NT2/D1 (cell line): Measurements from ENCODE around the gene NIN.

Source experiments
- DNase-seq: peaks from one replicate; pipeline ENCODE4 v3.0.0-alpha.2; 2011; ENCODE audit warnings: low read depth, low spot score
- H3K27me3 ChIP-seq: 2 replicates; pipeline ENCODE4 v1.6.0; 2011; ENCODE audit warnings: mild to moderate bottlenecking; ENCODE audit not compliant: insufficient read length, insufficient read depth
- H3K36me3 ChIP-seq: 2 replicates; pipeline ENCODE4 v1.6.1; 2011; ENCODE audit warnings: mild to moderate bottlenecking, low read length, mixed read lengths; ENCODE audit not compliant: insufficient read depth, insufficient read length
- H3K4me1 ChIP-seq: 2 replicates; pipeline ENCODE4 v1.5.1; 2011; ENCODE audit not compliant: insufficient read depth, insufficient read length
- H3K4me3 ChIP-seq: 2 replicates; pipeline ENCODE4 v1.5.1; 2011; ENCODE audit warnings: low read depth; ENCODE audit not compliant: insufficient read length
- H3K9ac ChIP-seq: 2 replicates; pipeline ENCODE4 v1.6.0; 2011; ENCODE audit warnings: low read depth; ENCODE audit not compliant: insufficient read length
- H3K9me3 ChIP-seq: 2 replicates; pipeline ENCODE4 v1.5.1; 2011; ENCODE audit warnings: mild to moderate bottlenecking, low read length; ENCODE audit not compliant: insufficient read depth
- SUZ12 ChIP-seq: IDR thresholded peaks from 2 replicates; pipeline ENCODE4 v1.6.1; 2011; ENCODE audit not compliant: insufficient read length, insufficient read depth; ENCODE audit errors: extremely low read depth
- YY1 ChIP-seq: IDR thresholded peaks from 2 replicates; pipeline ENCODE4 v1.6.1; 2011; ENCODE audit not compliant: insufficient read length, insufficient read depth
- ZNF274 ChIP-seq: IDR thresholded peaks from 2 replicates; pipeline ENCODE4 v1.6.1; 2011; ENCODE audit warnings: mild to moderate bottlenecking, low read depth, low read length

NIN gene

GRCh38 chr14:50864946-50865345 lies 34.0 kb upstream of the NIN start:
- no peaks in the 10 kb centered on the region for H3K36me3 ChIP-seq
- H3K4me1 ChIP-seq: no peaks in the 10 kb centered on the region
- TF ChIP-seq ZNF274 (no peak), SUZ12 (no peak), YY1 (no peak)
- no peak overlapping the region for H3K9ac ChIP-seq
- H3K9me3 ChIP-seq: no peaks in the 10 kb centered on the region
- no peak for DNase-seq
- H3K4me3 ChIP-seq: no peak overlapping the region
- H3K27me3 ChIP-seq: no peaks in the 10 kb centered on the region

DNA sequence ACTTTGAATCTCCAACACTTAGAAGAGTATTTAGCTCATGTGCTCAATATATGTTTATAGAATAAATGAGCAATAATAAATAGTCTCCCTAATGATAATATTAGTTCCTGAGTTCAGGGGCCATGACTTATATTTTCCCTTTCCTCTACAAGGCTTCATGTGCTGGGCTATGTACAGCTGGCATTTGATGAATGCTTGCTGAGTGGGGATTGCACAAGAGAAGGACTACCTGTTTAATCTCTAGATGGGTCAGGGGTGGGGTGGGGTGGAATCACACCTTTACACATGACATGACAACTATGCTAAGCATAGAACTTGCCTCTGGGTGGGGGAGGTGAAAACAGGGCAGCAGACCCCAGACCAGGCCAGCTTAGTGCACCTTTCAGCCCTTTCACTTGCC lies 33.3 kb upstream of the NIN start:
- no peaks in the 10 kb centered on the region for H3K9me3 ChIP-seq
- no peak for DNase-seq
- H3K4me3 ChIP-seq: no peak overlapping the region
- peaks cover 4% of the 10 kb centered on the region for H3K4me1 ChIP-seq
- H3K36me3 ChIP-seq: no peaks in the 10 kb centered on the region
- H3K27me3 ChIP-seq: no peaks in the 10 kb centered on the region
- no peak for TF ChIP-seq SUZ12
- TF ChIP-seq ZNF274: no peak
- TF ChIP-seq YY1: no peak
- no peak overlapping the region for H3K9ac ChIP-seq

DNA sequence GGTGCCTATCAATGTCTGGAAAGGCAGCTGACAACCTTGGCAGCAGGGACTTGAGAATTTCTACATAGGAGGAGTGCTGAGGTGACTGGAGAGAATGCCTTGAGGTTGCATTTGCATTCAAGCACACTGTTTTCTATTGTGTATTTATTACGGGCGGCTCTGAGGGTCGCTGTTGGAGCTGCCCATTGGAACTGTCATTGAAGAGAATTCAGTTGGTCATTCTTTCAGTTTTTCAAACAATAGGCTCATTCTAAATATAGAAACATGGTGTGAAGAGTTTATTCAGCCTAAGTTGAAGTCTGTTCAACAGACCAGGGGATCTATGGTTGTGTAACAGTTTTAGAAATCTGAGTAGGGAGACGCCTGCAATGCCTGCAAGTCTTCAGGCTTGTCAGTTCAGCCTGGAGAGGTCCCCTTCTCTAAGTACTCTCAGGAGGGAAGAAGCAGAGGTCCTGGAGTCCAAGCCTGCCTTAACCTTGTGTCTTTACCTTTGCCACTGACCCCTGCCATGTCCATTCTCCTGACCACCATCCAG lies 31.1 kb upstream of the NIN start:
- H3K4me1 ChIP-seq: peaks cover 4% of the 10 kb centered on the region
- H3K27me3 ChIP-seq: no peaks in the 10 kb centered on the region
- no peak for TF ChIP-seq ZNF274
- TF ChIP-seq YY1: no peak
- no peak for TF ChIP-seq SUZ12
- H3K4me3 ChIP-seq: no peak overlapping the region
- H3K9me3 ChIP-seq: no peaks in the 10 kb centered on the region
- no peaks in the 10 kb centered on the region for H3K36me3 ChIP-seq
- DNase-seq: no peak
- H3K9ac ChIP-seq: no peak overlapping the region

GRCh38 chr14:50860478-50861086 lies 29.6 kb upstream of the NIN start:
- Histone ChIP-seq H3K9me3 (no peaks in the 10 kb centered on the region), H3K9ac (no peak overlapping the region), H3K4me3 (no peak overlapping the region), H3K27me3 (no peaks in the 10 kb centered on the region), H3K4me1 (peaks cover 4% of the 10 kb centered on the region), H3K36me3 (no peaks in the 10 kb centered on the region)
- TF ChIP-seq SUZ12: no peak
- no peak for TF ChIP-seq ZNF274
- no peak for TF ChIP-seq YY1
- peak; percentile 51 for DNase-seq

GRCh38 chr14:50859296-50859624 lies 28.3 kb upstream of the NIN start:
- Histone ChIP-seq H3K27me3 (no peaks in the 10 kb centered on the region), H3K4me1 (peaks cover 4% of the 10 kb centered on the region)

DNA sequence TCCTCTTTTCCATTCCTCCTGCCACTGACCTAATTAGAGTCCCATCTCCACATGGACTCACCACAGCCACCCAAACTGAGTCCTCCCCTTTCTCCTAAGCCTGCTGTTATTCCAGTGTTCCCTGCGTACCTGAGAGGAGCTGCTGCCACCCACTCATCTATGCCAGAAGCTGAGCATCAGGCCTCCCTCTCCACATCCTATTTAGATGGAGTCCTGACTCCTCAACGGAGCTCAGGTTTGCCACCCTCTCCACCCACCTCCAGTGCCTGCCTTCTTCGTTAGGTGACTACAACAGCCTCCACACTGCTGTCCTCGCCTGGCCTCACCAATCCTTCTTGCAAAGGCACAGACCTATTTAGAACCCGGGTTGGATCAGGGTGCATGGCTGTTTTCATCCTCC lies 25.7 kb upstream of the NIN start:
- peaks cover 4% of the 10 kb centered on the region for H3K4me1 ChIP-seq
- no peak overlapping the region for H3K9ac ChIP-seq
- no peaks in the 10 kb centered on the region for H3K27me3 ChIP-seq
- no peaks in the 10 kb centered on the region for H3K9me3 ChIP-seq
- TF ChIP-seq SUZ12: no peak
- no peak for TF ChIP-seq YY1
- TF ChIP-seq ZNF274: no peak
- H3K4me3 ChIP-seq: no peak overlapping the region
- H3K36me3 ChIP-seq: no peaks in the 10 kb centered on the region
- DNase-seq: no peak

More at GRCh38 chr14:50859296-50859624, 28.3 kb upstream of the NIN start:
- no peak for TF ChIP-seq SUZ12
- TF ChIP-seq YY1: no peak
- TF ChIP-seq ZNF274: no peak
- H3K4me3 ChIP-seq: no peak overlapping the region
- H3K9ac ChIP-seq: no peak overlapping the region
- H3K9me3 ChIP-seq: no peaks in the 10 kb centered on the region
- no peaks in the 10 kb centered on the region for H3K36me3 ChIP-seq
- DNase-seq: no peak

DNA sequence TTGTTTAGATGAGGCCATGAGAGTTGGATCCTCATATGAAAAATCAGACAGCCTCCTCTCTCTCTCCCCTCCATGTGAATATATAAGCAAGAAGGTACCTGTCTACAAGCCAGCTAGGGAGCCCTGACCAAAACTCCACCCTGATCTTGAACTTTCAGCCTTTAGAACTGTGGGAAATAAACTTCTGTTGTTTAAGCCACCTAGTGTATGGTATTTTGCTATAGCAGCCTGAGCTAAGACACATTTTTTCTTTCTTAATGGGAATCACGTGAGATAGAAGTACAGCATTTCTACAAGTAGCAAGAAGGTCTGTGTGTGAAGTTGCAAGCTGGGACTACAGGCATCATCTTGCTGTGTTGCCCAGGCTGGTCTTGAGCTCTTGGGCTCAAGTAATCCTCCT lies 24.6 kb upstream of the NIN start:
- Histone ChIP-seq H3K27me3 (no peaks in the 10 kb centered on the region), H3K9me3 (no peaks in the 10 kb centered on the region), H3K4me1 (peaks cover 4% of the 10 kb centered on the region), H3K36me3 (no peaks in the 10 kb centered on the region), H3K4me3 (no peak overlapping the region), H3K9ac (no peak overlapping the region)
- no peak for DNase-seq
- no peak for TF ChIP-seq SUZ12
- TF ChIP-seq ZNF274: no peak
- no peak for TF ChIP-seq YY1

DNA sequence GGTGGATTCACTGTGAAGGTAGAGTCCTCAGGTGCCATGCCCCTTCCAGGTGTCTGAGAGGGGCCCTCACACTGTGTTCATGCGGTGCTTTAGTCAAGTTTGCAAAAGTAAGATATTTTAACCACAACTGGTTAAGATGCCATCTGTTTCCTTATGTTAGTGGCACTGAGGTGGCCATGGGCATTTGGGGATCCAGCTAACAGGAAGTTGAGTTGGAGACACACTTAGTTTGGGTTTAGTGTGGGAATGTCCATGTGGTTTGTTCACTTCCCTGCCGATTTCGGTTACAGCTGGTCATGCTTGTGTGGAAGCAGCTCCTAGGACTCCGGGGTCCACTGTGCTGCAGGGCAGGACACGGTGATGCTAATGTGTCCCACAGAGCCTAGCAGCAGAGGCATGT lies 23.6 kb upstream of the NIN start:
- DNase-seq: no peak
- TF ChIP-seq SUZ12 (no peak), ZNF274 (no peak), YY1 (no peak)
- Histone ChIP-seq H3K36me3 (no peaks in the 10 kb centered on the region), H3K9ac (no peak overlapping the region), H3K9me3 (no peaks in the 10 kb centered on the region), H3K4me3 (no peak overlapping the region), H3K27me3 (no peaks in the 10 kb centered on the region), H3K4me1 (peaks cover 2% of the 10 kb centered on the region)
